Endothelial cell of hepatic sinusoid (primary cell): ENCODE measurements around the gene ZNF423.
"Not testable (repeated sequence)": the region's sequence is repeated elsewhere in the genome, so short reads cannot be mapped to it uniquely, and the experiment has no call there.

ENCODE experiments used
- in situ Hi-C: cut with HindIII; loops from 2 replicates; pipeline ENCODE4 v1.10.0; 2017; ENCODE audit warnings: low sequenced_read_pairs

Gene ZNF423

DNA sequence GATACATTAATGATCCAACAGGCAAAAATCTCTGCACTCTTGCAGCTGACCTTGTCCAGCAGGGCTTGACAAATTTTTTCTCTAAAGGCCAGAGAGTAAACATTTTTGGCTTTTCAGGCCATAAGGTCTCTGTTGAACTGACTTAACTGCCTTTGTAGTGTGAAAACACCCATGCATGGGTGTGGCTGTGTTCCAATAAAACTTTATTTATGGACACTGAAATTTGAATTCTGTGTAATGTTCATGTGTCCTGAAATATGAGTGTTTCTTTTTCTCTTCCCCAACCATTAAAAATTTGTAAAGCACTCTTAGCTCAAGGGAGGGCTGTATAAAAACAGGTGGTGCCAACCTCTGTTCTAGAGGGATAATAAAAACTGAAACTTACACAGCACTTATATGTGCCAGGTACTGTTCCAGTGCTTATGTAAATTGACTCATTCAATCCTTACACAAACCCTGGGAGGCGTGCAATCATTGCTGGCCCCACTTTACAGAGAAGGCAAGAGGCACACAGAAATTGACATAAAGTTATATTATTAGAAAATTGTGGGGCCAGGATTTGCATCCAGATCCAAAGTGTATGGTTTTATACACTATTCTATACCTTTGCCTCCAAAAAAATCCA lies 18.8 kb upstream of the ZNF423 start:
- in situ Hi-C loops = loop anchor here (25.0 kb wide), 1 partner anchor 362 kb away; no protein-coding TSS in a partner anchor

DNA sequence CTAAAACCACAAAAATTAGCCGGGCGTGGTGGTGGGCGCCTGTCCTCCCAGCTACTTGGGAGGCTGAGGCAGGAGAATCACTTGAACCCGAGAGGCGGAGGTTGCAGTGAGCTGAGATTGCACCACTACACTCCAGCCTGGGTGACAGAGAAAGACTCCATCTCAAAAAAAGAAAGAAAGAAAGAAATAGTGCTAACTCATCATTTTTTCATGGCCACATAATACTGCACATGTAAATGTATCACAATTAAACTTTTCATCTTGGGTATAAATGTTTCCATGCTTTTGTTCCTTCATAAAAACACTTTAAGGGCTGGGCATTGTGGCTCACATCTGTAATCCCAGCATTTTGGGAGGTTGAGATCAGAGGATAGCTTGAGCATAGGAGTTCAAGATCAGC lies 15.9 kb upstream of the ZNF423 start:
- in situ Hi-C loops = not testable (repeated sequence)

DNA sequence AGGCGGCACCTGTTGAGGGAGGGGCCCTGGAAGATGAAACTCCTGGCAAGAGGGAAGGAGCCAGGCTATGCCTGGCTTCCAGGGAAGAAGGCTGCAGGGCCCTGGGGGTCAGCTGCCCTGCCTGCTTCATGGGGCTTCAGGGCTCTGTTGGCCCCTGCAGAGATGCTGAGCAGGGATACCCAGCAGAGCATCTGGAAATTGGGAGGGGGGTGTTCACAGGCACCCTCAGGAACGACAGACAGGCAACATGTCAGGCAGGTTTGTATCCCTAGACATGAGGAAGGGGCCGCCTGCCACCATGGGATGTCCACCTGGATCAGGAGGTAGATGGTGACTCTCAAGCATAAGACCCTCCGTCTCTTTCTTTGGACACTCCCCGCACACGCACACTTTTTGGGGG lies 13.8 kb upstream of the ZNF423 start:
- in situ Hi-C loops = no loop called here

DNA sequence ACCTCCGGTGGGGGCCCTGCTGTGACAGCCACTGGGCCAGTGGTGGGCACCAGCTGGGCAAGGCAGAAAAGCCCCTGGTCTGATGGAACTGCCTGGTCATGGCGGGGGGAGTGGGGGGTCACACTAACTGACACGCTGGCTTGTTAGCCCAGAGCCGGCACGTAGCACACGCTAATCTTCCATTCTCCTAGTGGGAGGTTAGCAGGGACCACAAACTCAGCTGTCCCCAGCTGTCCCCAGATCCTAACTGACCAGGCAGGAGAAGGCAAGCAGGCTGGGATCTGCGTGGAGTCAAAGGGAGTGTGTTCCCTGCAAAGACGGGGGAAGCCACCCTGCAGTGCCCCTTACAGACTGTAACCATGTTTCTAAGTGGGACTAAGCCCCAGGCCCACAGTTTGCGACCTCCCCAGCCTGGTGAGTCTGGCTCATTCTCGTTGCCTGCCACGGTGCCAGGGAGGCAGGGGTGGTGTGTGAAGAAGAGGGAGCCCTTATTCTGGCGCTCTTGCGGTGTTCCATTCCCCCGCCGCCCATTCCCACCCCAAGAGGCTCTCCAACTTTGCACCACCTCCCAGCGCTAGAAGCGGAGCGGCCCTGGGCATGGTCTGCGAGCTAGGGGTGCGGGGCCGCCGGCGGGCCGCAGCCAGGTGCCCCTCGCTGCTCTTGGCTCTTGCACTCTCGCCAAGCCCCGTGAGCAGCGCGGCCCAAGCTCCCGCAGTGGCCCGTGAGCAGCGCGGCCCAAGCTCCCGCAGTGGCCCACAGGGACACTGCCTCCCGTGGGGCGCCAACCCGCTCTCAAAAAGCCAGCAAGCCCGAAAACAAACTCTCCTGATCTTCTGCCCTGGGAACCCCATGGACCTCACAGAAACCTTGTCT lies 12.1 kb upstream of the ZNF423 start:
- in situ Hi-C loops = no loop called here

DNA sequence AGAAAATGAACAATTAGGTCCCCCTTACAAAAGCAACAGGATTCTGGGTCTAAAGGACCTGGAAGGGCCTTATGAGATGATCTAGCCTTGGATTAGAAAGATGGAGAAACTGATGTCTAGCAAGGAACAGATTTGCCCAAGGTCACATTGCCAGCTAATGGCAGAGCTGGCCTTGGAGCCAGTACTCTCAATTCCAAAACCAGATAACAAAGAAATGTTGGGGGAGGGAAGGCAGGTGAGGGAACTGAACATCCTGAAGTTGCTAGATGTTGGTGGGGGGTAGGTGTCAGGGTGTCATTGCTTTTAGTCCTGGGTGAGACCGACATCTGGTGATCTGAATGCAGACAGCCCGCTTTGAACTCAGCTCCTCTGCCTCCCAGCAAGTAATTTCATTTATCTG lies 11.3 kb upstream of the ZNF423 start:
- in situ Hi-C loops = no loop called here

DNA sequence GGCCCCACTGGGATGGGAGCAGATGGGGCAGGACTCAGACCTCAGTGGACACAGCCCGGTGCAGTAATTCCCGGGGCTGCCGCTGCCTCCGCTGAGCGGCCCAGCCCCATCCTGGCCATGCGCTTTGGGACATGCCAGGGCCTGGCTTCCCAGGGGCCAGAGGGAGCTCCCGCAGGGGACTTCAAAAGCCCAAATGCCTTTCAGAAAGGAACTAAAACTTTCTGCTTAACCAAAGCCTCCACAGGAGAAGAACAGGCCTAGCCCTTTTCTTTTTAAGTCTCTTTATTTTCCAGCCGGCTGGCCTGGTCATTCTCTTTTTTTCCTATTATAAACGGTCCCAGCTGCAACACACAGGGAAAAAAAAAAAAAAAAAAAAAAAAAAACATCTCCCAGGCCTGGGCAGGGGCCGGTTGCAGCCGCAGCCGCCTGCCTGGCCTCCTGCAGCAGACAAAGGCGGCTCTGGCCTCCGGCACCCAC lies 10.7 kb upstream of the ZNF423 start:
- in situ Hi-C loops = no loop called here

DNA sequence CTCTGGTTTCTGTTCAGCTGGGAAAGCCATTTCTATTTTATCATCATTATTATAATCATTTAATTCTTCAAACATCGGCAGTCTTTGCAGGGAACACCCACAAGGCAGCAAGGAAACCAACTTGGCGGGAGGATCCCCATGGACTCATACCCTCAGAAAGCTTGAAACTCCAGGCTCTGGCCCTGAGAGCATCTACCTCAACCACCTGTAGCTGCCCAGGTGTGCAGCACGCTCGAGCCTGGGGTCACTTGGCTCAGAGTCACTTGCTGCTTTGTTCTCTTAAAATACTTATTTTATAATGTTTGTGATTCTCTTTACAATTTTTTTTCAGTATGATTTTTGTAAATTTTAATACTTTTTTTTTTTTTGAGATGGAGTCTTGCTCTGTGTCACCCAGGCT lies 6.8 kb upstream of the ZNF423 start:
- in situ Hi-C loops = no loop called here

DNA sequence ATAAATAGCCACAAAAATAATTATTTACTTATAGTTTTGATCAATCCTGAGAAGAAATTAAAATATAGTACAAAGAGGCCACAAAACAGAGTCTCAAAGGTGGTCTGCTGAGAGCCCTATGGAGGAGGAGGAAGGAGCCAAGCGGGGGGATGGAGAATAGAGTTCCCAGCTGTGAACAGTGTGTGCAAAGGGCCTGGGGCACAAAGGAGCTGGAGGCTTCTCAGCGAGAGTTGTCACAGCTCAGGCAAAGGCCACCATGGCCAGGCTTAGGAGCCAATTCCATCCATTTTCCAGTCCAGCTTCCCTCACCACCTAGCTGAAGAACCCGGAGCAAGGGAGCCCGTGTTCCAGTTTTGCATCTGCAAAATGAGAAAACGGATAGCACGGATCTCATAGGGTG lies 5.4 kb upstream of the ZNF423 start:
- in situ Hi-C loops = no loop called here

DNA sequence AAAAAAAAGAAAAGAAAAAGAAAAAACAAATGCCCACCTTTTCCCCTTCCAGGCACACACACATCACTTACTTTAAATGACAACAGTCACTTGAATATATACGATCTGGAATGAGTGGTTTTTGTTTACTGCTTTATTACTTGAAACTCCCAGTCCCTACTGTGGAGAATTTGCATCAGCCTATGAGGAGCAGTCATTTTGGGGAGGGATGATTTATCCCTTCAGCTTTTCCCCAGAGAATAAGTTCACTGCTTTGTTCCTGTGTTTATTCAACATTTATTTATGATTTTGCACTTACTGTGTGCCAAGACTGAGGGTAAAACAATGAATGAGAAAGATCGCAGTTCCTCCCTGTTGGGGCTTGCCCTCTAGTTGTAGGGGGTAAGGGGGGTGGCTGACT lies 4.7 kb upstream of the ZNF423 start:
- in situ Hi-C loops = no loop called here

DNA sequence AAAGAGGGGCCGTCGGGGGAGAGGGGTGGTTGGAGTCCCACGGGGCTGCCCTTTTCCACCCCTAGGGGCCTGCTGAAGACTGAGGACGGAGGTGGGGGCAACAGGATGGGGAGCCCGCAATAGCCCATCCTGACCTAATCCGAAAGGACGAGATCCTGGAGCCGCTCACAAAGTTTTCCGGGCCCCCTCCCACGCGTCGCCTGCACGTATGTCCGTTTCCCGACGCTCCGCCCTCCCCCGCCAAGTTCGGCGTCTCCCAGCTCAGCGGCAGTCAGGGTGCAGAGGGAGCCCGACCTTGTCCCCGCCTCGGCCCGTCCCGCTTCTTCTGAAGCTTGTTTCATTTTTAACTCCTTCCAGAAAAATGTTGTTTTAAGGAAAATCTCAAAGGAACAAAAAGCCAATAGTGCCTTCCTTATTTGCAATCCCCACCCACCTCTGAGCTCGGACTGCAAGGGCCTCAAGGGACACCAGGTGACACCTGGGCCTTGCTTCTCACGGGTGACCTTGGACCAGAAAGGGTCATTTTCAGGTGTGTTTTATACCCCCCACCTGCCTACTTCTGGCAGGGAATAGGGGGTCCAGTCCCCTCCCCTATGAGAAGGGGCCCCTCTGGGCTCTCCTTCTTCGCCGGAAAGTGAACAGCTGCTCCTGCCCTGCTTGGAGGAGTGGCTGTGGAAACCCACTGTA lies 3.4 kb upstream of the ZNF423 start:
- in situ Hi-C loops = no loop called here

DNA sequence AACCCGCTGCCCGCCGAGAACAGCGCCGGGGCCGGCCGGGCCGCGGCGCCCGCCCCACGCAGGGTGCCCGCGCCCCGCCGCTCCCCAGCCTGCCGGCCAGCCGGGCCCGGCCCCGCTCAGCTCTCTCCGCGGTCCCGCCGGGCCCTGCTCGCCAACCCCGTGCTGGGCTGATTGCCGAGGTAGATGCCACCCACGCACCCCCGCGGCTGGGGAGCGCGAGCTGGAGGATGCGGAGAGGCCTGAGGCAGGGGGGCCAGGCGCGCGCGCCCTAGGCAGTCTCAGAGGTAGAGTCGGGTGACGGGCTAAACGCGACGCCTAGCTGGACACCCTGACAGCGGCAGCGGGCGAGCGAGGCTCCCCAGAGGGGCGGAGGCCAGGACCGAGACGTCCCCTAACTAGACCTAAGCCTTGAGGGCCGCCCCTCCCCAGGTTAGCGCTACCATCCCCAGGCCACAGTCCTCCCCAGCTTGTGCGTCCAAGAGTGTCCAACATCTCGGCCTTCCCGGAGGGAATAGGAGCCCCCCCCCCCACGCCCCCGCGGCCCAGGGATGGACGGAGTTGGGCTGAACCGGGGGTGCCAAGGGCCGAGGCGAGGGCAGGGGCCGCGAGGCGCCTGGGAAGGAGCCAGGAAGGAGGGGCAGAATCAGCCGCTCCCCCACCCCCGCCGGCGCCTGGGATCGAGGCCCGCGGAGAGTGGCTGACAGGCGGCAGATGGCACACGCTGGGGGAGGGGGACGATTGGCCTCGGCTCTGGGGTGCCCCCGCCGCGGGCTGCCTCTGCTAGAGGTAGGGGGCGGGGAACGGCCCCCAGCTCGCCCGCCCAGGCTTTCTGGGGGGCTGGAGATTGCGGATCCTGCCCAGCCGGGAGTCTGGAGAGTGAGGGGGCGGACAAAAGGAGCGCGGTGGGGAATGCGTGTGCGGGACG lies 2.5 kb upstream of the ZNF423 start:
- in situ Hi-C loops = no loop called here

DNA sequence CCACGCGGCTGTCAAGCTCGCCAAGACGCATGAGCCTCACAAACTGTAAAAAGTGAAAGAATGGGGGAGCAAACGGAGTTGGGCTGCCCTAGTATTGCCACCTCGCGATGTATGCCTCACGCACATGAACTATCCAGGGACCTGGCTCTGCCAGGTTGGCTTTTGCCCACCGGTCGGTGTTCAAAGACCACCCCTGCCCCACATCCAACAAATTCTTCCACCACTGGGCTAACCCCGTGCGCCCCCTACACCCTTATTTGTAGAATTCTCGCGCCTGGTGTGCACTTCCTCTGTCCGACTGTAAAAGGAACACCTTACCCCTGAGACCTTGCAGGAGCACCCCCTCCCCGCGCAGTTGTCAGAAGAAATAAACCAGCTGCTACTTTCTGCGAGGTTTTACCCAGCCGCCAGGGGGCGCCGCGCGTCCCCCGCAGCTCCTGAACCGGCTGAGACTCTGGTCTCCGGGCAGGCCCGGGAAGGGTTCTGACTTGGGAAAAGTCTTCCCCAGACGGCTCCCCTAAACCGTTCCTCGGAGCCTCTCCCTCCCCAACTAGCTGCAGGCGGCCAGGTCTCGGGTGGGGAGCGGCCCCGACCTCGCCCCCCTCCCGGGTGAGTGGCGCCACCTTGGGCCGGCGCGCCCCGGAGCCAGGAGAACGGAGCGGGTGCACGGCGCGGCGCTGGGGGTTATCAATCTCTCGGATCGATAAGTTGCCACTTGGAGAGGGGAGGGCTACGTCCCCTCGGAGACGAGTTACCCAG lies 1.7 kb upstream of the ZNF423 start:
- in situ Hi-C loops = no loop called here

DNA sequence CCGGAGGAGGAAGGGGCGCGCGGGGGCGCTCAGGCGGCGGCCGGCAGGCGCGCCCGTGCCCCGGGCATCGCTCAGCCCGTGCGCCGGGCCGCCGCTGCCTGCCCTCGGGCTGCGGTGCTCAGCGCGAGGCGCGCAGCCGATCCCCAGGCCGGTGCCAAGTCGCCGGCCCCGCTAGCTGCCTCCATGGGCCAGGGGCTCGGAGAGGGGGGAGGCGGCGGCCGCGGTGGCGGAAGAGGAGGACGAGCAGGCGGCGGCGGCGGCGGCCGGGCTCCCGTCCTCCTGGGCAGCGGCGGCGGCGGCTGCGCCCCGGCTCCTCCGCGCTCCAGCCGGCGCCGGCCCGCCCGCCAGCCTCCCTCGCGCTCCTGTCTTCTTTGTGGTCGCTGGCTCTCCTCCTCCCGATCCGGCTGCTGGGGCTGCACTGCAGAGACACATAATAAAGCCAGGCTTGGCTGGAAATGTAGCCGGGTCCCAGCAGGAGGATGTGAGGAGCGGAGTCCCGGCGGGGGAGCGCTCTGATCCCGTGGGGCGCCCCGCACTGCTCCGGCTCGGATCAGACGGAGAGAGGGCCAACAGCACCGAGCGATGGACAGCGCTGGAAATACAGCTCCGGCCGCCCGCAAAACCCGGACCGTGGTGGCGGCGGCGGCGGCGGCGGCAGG lies 889 bp upstream of the ZNF423 start:
- in situ Hi-C loops = no loop called here

DNA sequence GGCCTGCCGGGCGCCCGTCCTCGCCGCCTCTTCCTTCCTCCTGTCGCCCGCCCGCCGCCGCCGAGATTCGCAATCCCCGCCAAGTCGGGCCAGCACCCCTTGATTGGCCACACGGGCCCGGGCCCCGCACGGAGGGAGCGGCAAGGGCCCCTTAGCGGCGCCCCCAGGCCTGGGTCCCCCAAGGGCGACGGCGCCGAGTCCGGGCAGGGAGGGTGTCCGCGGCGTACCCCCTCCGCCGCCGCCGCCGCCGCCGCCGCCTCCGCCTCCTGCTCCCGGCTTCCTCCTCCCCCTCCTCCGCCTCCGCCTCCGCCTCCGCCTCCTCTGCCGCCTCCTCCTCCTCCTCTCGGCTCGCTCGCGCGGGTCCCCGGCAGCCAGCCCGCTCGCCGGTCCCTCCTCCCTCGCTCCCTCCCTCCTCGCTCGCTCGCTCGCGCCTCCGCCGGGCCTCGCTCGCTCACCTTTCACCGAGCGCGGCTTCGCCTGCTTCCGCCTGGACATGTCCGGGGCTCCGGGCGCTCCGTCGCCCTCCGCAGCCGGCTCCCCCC lies 561 bp downstream of the ZNF423 start:
- in situ Hi-C loops = no loop called here

DNA sequence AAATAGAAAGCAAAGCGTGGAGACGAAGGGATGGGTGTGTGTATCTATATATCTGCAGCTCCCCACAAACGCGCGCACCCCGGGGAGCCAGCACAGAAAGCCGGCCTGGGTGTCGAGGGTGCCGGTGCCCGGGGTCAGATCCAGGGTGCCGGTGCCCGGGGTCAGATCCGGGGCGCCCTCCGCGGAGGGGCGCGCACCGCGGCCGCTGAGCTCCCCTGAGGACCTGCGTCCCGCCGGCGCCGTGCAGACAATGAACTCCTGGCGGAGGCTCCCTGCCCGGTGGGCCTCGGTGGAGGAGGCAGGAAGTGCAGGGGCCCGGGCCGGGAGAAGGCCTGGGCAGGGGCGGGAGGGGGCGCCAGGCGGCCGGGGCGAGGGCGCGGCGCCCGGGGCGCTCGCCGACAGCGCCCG lies 1.1 kb downstream of the ZNF423 start:
- in situ Hi-C loops = no loop called here

DNA sequence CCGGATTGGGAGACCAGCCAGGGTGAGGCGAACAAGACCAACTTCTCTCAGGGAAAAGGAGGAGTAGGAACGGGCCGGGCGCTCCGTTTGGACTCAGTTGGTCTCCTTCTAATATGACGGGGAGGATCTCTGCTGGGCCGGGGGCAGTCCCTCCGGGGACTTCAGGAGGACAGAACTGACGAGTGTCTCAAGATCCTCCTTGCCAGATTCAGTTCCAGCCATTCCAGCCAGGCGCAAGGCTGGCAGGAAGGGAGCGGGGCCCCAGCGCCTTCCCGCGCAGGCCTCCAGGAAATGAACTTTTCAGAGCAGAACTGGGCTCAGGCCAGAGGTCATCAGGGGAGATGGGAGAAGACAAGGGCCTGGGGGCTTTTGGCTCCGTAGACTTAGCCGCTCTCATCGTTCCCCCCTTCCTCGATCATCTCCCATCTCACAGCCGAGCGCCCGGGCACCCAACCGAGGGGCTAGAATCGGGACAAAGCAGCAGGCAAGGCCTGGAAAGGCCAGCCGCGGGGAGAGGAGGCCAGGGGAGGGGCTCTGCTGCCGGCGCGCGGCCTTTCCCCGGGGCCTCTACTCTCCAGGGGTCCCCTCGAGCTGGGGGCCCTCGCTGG lies 1.6 kb downstream of the ZNF423 start:
- in situ Hi-C loops = no loop called here

DNA sequence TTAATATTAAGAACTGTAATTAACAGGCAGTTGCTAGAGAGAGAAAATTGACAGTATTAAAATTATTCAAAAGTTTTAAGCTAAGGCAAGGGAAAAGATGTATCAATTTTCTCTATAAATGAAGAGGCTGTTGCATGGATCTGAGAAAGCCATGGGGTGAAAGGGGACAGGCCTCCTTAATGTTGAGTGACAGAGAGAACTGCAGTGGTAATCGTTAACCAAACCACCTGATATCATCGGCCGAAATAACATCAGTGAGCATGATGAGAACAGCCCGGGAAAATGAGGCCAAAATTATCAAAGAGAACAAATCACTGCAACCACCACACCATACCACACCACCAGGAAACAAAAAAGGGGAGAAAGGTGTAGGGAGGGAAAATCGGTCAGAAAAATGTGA lies 3.6 kb downstream of the ZNF423 start:
- in situ Hi-C loops = no loop called here

DNA sequence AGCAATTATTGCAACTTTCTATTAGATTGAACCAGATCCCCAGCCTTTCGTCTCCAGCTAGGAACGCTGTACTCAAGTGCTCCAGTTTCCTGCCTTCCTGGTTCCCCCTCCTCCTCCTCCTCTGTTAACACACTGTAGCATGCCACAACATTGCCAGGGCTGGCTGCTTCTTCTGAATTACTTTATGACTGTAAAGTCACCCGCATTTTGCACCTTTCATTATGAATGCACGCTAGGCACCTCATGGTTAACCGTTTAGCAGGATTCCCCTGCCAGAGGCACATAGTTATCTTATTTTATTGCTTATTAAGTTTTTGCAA lies 4.5 kb downstream of the ZNF423 start:
- in situ Hi-C loops = no loop called here
